ENCODE data around the gene TLR7. TPM values are rescaled to one million over a fixed set of nuclear protein-coding genes. Genes with fewer than 3 reads are reported as not detected.

TLR7 gene
- total RNA-seq, 3 donors from 2014 or later (not counting 1 experiment from before 2014, with no cell fraction given), result 0.14 to 0.73 (median 0.55) TPM

DNA sequence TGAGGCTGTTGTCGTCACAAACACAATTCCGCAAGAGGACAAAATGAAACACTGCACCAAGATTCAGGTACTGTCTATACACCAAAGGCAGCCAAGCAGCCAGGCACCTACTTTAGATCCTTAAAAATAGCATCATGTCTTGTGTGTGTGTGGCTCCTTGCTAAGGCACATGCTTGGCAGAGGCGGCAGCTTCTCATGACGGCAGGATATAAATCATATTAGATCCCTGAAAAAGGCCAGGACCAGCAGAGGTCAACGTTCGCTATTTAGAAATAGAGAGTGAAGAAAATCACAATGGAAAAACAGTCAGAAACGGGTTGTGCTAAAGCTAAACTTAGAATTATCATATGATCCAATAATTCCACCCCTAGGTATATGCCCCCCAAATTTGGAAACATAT is 46.1 kb upstream of the TLR7 start:
- Mint-ChIP-seq H3K27ac (no peak overlapping the region), H3K9me3 (no peaks in the 10 kb centered on the region), H3K27me3 (ENCODE audit: low read depth in 2 of 2) (no peaks in the 10 kb centered on the region), H3K4me1 (no peaks in the 10 kb centered on the region), H3K4me3 (no peak overlapping the region), H3K36me3 (no peaks in the 10 kb centered on the region)
- intact Hi-C loops (cut with micrococcal nuclease), result no loop called here
- Histone ChIP-seq H3K27ac (ENCODE audit: low read length) (no peak overlapping the region), H3K9me3 (ENCODE audit: control insufficient read depth, insufficient read depth, low read length) (no peaks in the 10 kb centered on the region), H3K27me3 (ENCODE audit: control insufficient read depth, insufficient read depth, low read length) (no peaks in the 10 kb centered on the region), H3K4me3 (ENCODE audit: low read length) (no peak overlapping the region), H3K36me3 (ENCODE audit: control insufficient read depth, insufficient read depth, low read length) (peaks cover 7% of the 10 kb centered on the region), H3K4me1 (ENCODE audit: control insufficient read depth, insufficient read depth, low read length) (no peaks in the 10 kb centered on the region)
- ATAC-seq (no peak), DNase-seq (no peak)
- 95% methylated on average over 6 of the region's 7 CpGs for WGBS (ENCODE audit: insufficient coverage)
- TF ChIP-seq, protein P1, sequence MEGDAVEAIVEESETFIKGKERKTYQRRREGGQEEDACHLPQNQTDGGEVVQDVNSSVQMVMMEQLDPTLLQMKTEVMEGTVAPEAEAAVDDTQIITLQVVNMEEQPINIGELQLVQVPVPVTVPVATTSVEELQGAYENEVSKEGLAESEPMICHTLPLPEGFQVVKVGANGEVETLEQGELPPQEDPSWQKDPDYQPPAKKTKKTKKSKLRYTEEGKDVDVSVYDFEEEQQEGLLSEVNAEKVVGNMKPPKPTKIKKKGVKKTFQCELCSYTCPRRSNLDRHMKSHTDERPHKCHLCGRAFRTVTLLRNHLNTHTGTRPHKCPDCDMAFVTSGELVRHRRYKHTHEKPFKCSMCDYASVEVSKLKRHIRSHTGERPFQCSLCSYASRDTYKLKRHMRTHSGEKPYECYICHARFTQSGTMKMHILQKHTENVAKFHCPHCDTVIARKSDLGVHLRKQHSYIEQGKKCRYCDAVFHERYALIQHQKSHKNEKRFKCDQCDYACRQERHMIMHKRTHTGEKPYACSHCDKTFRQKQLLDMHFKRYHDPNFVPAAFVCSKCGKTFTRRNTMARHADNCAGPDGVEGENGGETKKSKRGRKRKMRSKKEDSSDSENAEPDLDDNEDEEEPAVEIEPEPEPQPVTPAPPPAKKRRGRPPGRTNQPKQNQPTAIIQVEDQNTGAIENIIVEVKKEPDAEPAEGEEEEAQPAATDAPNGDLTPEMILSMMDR (IDR thresholded peaks at IDR 0.05), result no peak

DNA sequence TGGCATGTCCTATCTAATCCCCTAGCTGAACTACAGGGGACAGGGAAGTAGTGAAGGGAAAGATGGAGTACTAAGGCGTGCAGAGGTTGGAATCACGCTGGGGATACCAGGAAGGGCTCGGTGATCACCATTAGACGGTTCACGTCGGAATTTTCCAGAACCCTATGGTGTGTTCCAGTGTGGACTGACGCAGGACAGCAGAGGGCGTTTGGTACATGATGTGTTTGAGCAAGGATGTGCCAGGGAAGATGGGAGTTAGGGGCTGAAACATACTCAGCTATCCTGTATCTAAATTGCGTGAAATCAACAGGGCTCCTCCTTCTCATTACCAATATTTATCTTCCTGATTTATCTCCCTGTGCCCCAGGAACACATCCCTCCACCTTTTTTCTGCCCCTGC is 41.9 kb upstream of the TLR7 start:
- H3K4me1 ChIP-seq (ENCODE audit: control insufficient read depth, insufficient read depth, low read length), result no peaks in the 10 kb centered on the region
- ATAC-seq (no peak), DNase-seq (no peak)
- no peak overlapping the region for H3K27ac Mint-ChIP-seq
- TF ChIP-seq, protein P1 (IDR thresholded peaks at IDR 0.05), result no peak
- peaks cover 7% of the 10 kb centered on the region for H3K36me3 ChIP-seq (ENCODE audit: control insufficient read depth, insufficient read depth, low read length)
- H3K9me3 Mint-ChIP-seq, result no peaks in the 10 kb centered on the region
- H3K4me3 ChIP-seq (ENCODE audit: low read length), result no peak overlapping the region
- H3K27me3 ChIP-seq (ENCODE audit: control insufficient read depth, insufficient read depth, low read length), result no peaks in the 10 kb centered on the region
- intact Hi-C loops (cut with micrococcal nuclease), result no loop called here
- no peaks in the 10 kb centered on the region for H3K9me3 ChIP-seq (ENCODE audit: control insufficient read depth, insufficient read depth, low read length)
- no peak overlapping the region for H3K4me3 Mint-ChIP-seq
- 98% methylated on average over 8 of the region's 9 CpGs for WGBS (ENCODE audit: insufficient coverage)
- H3K27ac ChIP-seq (ENCODE audit: low read length), result no peak overlapping the region
- no peaks in the 10 kb centered on the region for H3K36me3 Mint-ChIP-seq
- peaks cover 0 to 9% of the 10 kb centered on the region in 2 donors for H3K27me3 Mint-ChIP-seq (ENCODE audit: low read depth in 2 of 2)
- H3K4me1 Mint-ChIP-seq, result no peaks in the 10 kb centered on the region

DNA sequence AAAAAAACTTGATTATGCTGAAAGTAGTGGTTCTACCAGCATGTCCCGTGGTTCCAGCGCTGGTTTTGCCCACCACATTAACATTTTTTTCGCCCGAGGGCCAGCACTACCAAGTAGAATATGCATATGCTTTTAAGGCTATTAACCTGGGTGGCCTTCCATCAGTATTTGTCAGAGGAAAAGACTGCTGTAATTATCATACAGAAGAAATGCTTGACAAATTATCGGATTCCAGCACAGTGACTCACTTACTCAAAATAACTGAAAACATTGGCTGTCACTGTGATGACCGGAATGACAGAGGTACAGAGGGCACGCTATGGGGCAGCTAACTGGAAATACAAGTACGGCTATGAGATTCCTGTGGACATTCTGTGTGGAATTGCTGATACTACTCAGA is 41.1 kb upstream of the TLR7 start:
- no peak overlapping the region for H3K4me3 ChIP-seq (ENCODE audit: low read length)
- no peaks in the 10 kb centered on the region for H3K4me1 ChIP-seq (ENCODE audit: control insufficient read depth, insufficient read depth, low read length)
- H3K9me3 ChIP-seq (ENCODE audit: control insufficient read depth, insufficient read depth, low read length), result no peaks in the 10 kb centered on the region
- H3K36me3 ChIP-seq (ENCODE audit: control insufficient read depth, insufficient read depth, low read length), result peaks cover 5% of the 10 kb centered on the region
- 97% methylated on average over 8 of the region's 8 CpGs for WGBS (ENCODE audit: insufficient coverage)
- no peaks in the 10 kb centered on the region for H3K9me3 Mint-ChIP-seq
- no peaks in the 10 kb centered on the region for H3K4me1 Mint-ChIP-seq
- intact Hi-C loops (cut with micrococcal nuclease), result no loop called here
- H3K27me3 ChIP-seq (ENCODE audit: control insufficient read depth, insufficient read depth, low read length), result no peaks in the 10 kb centered on the region
- no peak for DNase-seq
- ATAC-seq, result no peak
- no peaks in the 10 kb centered on the region for H3K36me3 Mint-ChIP-seq
- peaks cover 0 to 9% of the 10 kb centered on the region in 2 donors for H3K27me3 Mint-ChIP-seq (ENCODE audit: low read depth in 2 of 2)
- H3K27ac Mint-ChIP-seq, result no peak overlapping the region
- H3K4me3 Mint-ChIP-seq, result no peak overlapping the region
- TF ChIP-seq, protein P1 (IDR thresholded peaks at IDR 0.05), result no peak
- no peak overlapping the region for H3K27ac ChIP-seq (ENCODE audit: low read length)

DNA sequence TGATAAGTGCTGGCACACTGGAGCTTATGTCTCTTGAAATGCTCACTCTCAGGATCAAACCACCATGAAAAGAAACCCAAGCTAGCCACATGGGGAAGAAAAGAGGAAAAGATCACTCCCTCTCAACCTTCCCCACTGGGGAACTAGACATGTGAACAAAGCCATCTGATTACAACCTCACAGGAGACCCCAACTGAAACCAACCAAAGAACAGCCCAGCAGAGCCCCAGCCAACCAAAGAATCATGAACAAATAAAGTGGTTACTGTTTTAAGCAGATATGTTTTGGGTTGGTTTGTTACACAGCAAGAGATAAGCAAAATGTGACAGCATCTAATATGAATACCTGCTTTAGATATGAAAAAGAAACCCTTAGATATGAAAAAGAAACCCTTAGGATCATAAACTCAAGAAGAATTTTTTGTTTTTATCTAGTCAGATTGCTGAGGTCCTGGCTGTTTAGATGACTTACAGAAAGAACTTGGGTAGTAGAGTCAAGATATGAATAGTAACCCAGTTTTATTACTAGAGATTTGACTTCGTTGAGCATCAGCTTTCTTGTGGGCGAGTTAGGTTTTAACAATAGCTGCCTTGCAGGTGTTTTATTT is 23.7 kb upstream of the TLR7 start:
- Mint-ChIP-seq H3K4me3 (no peak overlapping the region), H3K27ac (no peak overlapping the region), H3K4me1 (no peaks in the 10 kb centered on the region), H3K36me3 (no peaks in the 10 kb centered on the region), H3K9me3 (no peaks in the 10 kb centered on the region), H3K27me3 (ENCODE audit: low read depth in 2 of 2) (peaks cover 0 to 16% of the 10 kb centered on the region in 2 donors)
- no peak overlapping the region for H3K4me3 ChIP-seq (ENCODE audit: low read length)
- H3K27me3 ChIP-seq (ENCODE audit: control insufficient read depth, insufficient read depth, low read length), result no peaks in the 10 kb centered on the region
- H3K4me1 ChIP-seq (ENCODE audit: control insufficient read depth, insufficient read depth, low read length), result no peaks in the 10 kb centered on the region
- H3K9me3 ChIP-seq (ENCODE audit: control insufficient read depth, insufficient read depth, low read length), result no peaks in the 10 kb centered on the region
- H3K27ac ChIP-seq (ENCODE audit: low read length), result no peak overlapping the region
- DNase-seq (no peak), ATAC-seq (no peak)
- TF ChIP-seq, protein P1 (IDR thresholded peaks at IDR 0.05), result no peak
- no peaks in the 10 kb centered on the region for H3K36me3 ChIP-seq (ENCODE audit: control insufficient read depth, insufficient read depth, low read length)
- intact Hi-C loops (cut with micrococcal nuclease), result no loop called here
- 76% methylated on average over 2 of the region's 2 CpGs for WGBS (ENCODE audit: insufficient coverage)

All from natural killer cell (primary cell).